ENCODE data around the gene NOTCH1. TPM values are rescaled to one million over a fixed set of nuclear protein-coding genes. Genes with fewer than 3 reads are reported as not detected.
A peak's percentile ranks its signal among the peaks of the same experiment; 100 is the strongest.

The NOTCH1 gene
- total RNA-seq, 3 donors from 2014 or later, result 59.0 to 101 (median 72.6) TPM

GRCh38 chr9:136482793-136483588 is 62.9 kb downstream of the NOTCH1 start, which contains the start of gene SEC16A:
Gene SEC16A (minus strand): TSS chr9:136483040. CDS start chr9:136477615, 5,425 bp downstream.
- peaks cover 22% of the 10 kb centered on the region for H3K4me1 ChIP-seq (ENCODE audit: low read depth)
- H3K4me3 ChIP-seq, result peak within 1 kb of the TSS; percentile 90
- TF ChIP-seq CTCF (IDR thresholded peaks at IDR 0.05), result no peak
- ATAC-seq (peak; percentile 82), DNase-seq (peak; percentile 100)
- intact Hi-C loops (cut with DNase I, micrococcal nuclease), result no loop called here
- H3K9me3 ChIP-seq, result no peaks in the 10 kb centered on the region
- no peaks in the 10 kb centered on the region for H3K36me3 ChIP-seq (ENCODE audit: low read depth)

GRCh38 chr9:136482046-136482792 is 63.6 kb downstream of the NOTCH1 start:
- H3K36me3 ChIP-seq (ENCODE audit: low read depth), result no peaks in the 10 kb centered on the region
- peak overlapping the region; percentile 90 for H3K4me3 ChIP-seq
- peaks cover 22% of the 10 kb centered on the region for H3K4me1 ChIP-seq (ENCODE audit: low read depth)
- H3K9me3 ChIP-seq, result no peaks in the 10 kb centered on the region
- no peak for ATAC-seq
- TF ChIP-seq CTCF (IDR thresholded peaks at IDR 0.05), result no peak
- DNase-seq, result peak in 1 of 3 donors; percentile 47
- intact Hi-C loops (cut with DNase I, micrococcal nuclease), result no loop called here

- Histone ChIP-seq H3K4me3 (no peak overlapping the region), H3K9me3 (no peaks in the 10 kb centered on the region), H3K4me1 (ENCODE audit: low read depth) (peaks cover 22% of the 10 kb centered on the region), H3K36me3 (ENCODE audit: low read depth) (no peaks in the 10 kb centered on the region)
- no peak for DNase-seq
- no peak for TF ChIP-seq CTCF (IDR thresholded peaks at IDR 0.05)
- ATAC-seq, result no peak
- intact Hi-C loops (cut with DNase I, micrococcal nuclease), result no loop called here
These were observed 64.3 kb downstream of the NOTCH1 start for GRCh38 chr9:136481558-136481957.

GRCh38 chr9:136476369-136477150 is 69.3 kb downstream of the NOTCH1 start:
- ATAC-seq, result no peak
- H3K9me3 ChIP-seq, result no peaks in the 10 kb centered on the region
- intact Hi-C loops (cut with DNase I, micrococcal nuclease), result no loop called here
- TF ChIP-seq CTCF (IDR thresholded peaks at IDR 0.05), result no peak
- peaks cover 4% of the 10 kb centered on the region for H3K4me1 ChIP-seq (ENCODE audit: low read depth)
- no peak overlapping the region for H3K4me3 ChIP-seq
- DNase-seq, result no peak
- no peaks in the 10 kb centered on the region for H3K36me3 ChIP-seq (ENCODE audit: low read depth)

Measured in mucosa of descending colon (tissue), 3 donors.